HG03354 (cell line): Measurements from ENCODE around the gene TK2.
A peak's percentile ranks its signal among the peaks of the same experiment; 100 is the strongest.
"Not testable (repeated sequence)": the region's sequence is repeated elsewhere in the genome, so short reads cannot be mapped to it uniquely, and the experiment has no call there.

ENCODE experiments used
- ATAC-seq: cut with Tn5 transposase; IDR thresholded peaks from one replicate; pipeline ENCODE4 v1.9.1; 2021; ENCODE audit warnings: mild to moderate bottlenecking; ENCODE audit not compliant: unreplicated experiment, poor library complexity, severe bottlenecking

Gene TK2

GRCh38 chr16:66549284-66550131 lies at the start of gene TK2:
TK2 (minus strand) TSS chr16:66550122; CDS start chr16:66550061, 61 bp downstream.
- no peak for ATAC-seq

GRCh38 chr16:66598111-66598510 lies 48.2 kb upstream of the TK2 start:
- ATAC-seq: no peak

DNA sequence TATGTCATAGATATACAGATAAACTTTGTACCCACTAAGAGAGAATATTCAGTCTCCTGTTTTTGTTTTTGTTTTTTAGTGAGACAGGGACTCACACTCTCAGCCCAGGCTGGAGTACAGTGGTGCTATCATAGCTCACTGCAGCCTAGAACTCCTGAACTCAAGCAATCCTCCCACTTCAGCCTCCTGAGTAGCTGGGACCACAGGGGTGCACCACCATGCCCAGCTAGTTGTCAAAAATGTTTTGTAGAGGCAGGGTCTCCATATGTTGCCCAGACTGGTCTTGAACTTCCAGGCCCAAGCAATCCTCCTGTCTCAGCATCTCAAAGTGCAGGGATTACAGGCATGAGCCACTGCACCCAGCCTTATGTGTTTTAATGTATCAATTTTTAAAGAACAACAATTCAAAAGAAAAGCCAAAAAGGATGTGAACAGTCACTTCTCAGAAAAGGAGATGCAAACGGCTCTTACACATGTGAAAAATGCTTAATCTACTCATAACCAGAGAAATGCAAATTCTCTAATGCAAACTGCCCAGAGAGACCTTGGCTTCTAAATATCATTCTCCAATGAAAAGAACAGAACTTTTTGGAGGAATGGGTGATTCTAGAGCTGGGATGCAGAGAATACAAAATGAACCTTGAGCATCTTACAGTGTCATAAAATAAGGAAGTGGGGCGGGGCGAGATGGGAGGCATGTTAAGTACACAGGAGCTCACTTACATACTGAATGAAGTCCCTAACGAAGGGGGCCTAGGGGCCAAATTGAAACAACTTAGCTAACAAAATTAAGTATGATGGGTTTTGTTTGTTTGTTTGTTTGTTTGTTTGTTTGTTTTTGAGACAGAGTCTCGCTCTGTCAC lies 47.3 kb upstream of the TK2 start:
- no peak for ATAC-seq

DNA sequence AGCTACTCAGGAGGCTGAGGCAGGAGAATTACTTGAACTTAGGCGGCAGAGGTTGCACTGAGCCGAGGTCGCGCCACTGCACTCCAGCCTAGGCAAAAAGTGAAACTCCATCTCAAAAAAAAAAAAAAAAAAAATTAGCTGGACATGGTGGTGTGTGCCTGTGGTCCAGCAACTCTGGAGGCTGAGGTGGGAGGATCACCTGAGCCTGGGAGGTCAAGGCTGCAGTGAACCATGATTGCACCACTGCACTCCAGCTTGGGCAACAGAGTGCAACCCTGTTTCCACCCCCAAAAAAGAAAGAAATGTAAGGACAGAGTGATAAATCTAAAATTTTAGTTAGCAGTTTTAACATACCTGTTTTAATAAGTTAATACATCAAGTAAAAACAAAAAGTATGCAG lies 46.6 kb upstream of the TK2 start:
- ATAC-seq: not testable (repeated sequence)

DNA sequence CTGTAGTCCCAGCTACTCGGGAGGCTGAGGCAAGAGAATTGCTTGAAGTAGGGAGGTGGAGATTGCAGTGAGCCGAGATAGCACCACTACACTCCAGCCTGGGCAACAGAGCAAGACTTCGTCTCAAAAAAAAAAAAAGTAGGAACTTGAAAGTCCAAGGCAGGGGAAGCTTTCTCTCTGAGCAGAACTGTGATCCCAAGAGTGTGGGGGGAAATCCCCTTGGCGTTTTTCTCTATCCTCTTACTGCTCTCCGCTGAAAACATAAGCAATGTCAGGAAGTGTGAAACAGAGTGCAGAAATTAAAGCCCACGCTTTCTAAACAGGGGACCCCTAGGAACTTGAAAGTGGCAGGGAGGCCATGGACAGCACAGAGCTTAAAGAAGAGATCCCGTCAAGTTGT lies 44.8 kb upstream of the TK2 start:
- no peak for ATAC-seq

- no peak for ATAC-seq
Observed at GRCh38 chr16:66592814-66593213, 42.9 kb upstream of the TK2 start.

DNA sequence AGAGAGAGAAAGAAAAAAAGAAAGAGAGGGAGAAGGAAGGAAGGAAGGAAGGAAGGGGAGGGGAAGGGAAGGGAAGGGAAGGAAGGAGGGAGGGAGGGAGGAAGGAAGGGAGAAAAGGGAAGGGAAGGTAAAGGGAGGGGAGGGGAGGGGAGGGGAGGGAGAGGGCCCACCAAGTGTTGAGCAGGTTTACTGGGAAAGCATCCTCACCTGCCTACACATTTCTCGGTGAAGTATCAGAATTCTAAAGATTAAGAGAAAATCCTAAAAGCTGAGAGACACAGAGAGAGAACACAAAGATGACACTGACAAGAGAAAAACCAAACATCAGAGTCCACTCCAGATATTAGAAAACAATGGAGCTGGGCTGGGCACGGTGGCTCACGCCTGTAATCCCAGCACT lies 42.3 kb upstream of the TK2 start:
- no peak for ATAC-seq

DNA sequence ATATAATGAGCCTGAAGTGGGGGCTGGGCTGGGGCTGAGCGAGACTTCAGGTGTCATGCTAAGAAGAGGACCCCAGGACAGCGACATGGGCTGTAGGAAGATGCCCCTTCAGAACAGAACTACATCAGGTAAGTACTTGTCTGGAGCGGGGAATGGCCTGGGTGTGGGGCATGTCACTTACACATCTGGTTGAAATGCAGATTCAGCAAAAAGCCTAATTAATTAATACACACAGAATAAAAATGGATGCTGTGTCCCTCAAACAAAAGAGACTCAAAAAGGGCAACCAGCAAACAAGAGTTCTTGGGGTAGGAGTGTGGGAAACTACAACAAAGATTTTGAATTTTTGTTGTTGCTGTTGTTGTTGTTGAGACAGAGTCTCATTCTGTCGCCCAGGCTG lies 41.1 kb upstream of the TK2 start:
- ATAC-seq: no peak

DNA sequence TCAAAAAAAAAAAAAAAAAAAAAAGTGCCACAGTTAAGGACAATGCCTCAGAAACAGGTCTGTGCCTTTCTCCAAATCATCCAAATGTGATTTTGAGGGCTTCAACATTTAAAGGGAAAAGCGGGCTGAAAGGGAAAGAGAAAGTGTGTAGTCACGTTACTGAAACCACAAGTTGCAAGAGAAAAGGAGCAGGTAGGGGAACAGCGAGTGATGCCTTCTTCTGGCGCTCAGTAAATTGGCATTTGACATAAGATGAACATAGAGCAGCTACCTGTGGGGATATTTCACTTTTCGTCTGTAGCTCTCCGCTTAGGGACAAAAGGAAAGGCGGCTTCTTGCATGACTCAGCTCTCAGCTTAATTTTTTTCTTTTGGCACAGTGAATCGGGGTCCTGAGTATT lies 40.4 kb upstream of the TK2 start:
- ATAC-seq: no peak

GRCh38 chr16:66588981-66589713 lies 39.2 kb upstream of the TK2 start:
- peak; percentile 69 for ATAC-seq

DNA sequence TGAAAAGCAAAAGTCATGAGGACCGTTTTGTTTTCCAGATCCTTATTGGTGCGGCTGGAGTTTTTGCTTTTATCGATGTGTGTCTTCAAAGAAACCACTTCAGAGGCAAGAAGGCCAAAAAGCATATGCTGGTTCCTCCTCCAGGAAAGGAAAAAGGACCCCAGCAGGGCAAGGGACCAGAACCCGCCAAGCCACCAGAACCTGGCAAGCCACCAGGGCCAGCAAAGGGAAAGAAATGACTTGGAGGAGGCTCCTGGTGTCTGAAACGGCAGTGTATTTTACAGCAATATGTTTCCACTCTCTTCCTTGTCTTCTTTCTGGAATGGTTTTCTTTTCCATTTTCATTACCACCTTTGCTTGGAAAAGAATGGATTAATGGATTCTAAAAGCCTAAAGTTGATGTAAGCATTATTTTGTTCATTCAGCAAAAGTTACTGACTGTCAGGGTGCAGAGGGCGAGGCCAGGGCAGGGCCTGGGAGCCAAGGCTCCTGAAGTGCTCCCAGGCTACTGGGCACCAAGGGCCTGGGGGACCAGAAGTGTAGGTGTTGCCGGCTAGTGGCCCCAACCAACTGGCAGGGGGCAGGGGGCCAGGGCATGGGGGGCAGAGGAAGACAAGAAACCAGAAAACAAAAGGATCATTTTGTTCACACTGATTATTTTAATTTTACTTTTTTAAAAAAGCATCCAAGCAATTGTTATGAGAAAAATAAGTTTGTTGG lies 38.1 kb upstream of the TK2 start:
- no peak for ATAC-seq

DNA sequence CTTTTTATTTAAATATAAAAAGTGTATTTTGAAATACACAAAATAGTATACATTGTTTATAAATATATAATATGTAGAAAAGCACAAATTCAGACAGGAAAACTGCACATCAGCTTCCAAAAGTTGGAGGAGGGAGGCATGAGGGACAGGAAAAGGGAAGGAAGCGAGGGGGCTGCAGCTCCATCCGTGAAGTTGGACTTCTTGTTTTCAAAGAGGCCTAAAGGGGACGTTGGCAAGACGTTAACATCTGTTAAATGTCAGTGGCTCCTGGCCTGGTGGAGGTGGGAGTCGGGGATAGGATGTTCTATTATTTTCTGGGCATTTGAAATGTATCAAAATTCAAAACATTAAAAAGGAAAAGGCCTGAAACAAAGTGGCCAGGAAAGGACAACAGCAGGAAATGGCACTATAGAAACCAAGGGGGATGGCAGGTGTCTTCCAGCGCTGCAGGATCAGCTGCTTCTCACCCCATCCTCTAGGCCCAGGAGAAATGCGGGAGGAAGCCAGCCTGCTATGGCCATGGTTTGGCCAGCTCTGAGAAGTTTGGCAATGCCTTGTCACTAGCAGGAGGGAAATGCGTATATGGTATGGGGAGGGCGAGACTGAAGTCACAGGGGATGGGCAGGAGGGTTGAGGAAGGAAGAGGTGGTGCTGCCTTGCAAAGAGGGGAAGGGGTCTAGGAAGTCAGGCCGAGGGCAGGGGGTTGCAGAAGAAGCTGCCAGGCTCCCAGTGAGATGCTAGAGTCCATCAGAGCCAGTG lies 35.7 kb upstream of the TK2 start:
- no peak for ATAC-seq

DNA sequence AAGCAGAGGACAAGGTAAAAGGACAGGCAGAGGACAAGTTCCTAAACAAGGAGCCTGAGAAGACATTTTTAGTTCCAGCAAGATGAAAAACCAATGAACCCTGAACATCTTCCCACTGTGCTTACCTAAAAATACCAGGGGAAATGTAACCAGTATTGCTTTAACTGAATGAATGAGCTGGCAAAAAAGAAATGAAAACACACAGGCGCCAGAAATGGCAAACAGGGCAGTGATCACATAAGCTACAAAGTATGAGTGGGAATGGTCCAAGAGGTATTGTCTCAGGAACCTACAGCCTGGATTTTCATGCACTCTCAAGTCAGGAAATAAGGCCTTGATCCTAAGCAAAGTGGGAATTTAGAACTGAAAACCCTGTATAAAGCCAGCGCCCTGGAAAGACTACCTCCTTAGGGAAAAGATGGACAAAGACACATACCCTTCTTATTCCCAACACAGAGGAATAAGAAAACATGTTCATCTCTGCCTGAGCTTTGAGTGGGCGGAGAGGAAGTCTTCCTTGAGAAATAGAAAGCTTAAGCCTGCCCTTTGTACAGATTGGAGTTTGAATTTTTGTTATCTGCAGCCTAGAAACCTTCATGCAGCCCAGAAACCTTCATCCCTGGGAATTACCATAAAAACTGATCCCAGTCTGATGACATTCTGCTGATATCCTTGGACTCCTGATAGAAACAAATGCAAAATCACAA lies 31.5 kb upstream of the TK2 start:
- ATAC-seq: no peak

- no peak for ATAC-seq
Observed at GRCh38 chr16:66580605-66581209, 30.8 kb upstream of the TK2 start.

GRCh38 chr16:66578651-66579531 lies 29.0 kb upstream of the TK2 start, which contains the start of gene CMTM2:
CMTM2 (plus strand) TSS chr16:66579463; CDS start chr16:66579608, 145 bp downstream.
- ATAC-seq: no peak

GRCh38 chr16:66576296-66576695 lies 26.4 kb upstream of the TK2 start:
- ATAC-seq: no peak

DNA sequence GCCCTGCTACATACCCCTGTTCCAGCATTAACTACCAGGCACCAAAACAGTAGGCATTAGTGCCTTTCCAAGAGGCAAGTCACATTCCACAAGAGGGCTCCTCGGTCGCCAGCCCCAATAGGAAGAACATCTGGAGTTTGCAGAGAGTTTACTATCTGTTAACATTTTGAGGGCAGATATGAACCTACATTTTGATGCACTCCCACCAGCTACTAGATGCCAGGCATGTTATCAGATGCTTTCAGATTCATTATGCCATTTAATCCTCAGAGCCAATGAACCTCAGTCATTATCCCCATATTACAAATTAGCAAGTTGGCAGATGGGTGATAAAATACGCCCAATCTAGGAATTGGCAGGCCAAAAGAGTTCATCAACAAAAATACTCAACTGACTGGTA lies 25.1 kb upstream of the TK2 start:
- no peak for ATAC-seq
